SK-N-SH treated with all-trans-retinoic acid at 6 μM for 48 hours (cell line): ENCODE measurements around the gene DYRK1B.
"Not testable (repeated sequence)": the region's sequence is repeated elsewhere in the genome, so short reads cannot be mapped to it uniquely, and the experiment has no call there.

ENCODE experiments used
- ATAC-seq: fragments of 200-7000 bp; cut with Tn5 transposase; 3 replicates; pipeline ENCODE4 v1.9.1; 2020; ENCODE audit warnings: mild to moderate bottlenecking, moderate library complexity
- ARNTL ChIP-seq: fragments of 450-650 bp; formaldehyde crosslinking; IDR thresholded peaks from 2 replicates; pipeline ENCODE4 v1.5.0; 2020; ENCODE audit warnings: low read depth, mild to moderate bottlenecking, moderate library complexity, borderline replicate concordance
- BACH2 ChIP-seq: fragments of 250-450 bp; sonication (Bioruptor Pico); IDR thresholded peaks from 2 replicates; pipeline ENCODE4 v1.9.0; 2021; ENCODE audit warnings: mild to moderate bottlenecking, borderline replicate concordance
- CSDC2 ChIP-seq: fragments of 250-450 bp; sonication (Bioruptor Pico); IDR thresholded peaks from 2 replicates; pipeline ENCODE4 v1.5.0; 2020; ENCODE audit warnings: mild to moderate bottlenecking, moderate library complexity
- ESRRG ChIP-seq: fragments of 250-450 bp; sonication (Bioruptor Pico); IDR thresholded peaks from 2 replicates; pipeline ENCODE4 v1.6.1; 2021; ENCODE audit warnings: mild to moderate bottlenecking
- ISL1 ChIP-seq: fragments of 250-450 bp; sonication (Bioruptor Pico); IDR thresholded peaks from 2 replicates; pipeline ENCODE4 v2.1.2; 2022; ENCODE audit warnings: mild to moderate bottlenecking, moderate library complexity
- OSR1 ChIP-seq: fragments of 250-450 bp; sonication (Bioruptor Pico); IDR thresholded peaks from 2 replicates; pipeline ENCODE4 v1.8.0; 2022; ENCODE audit warnings: moderate library complexity, mild to moderate bottlenecking, inconsistent platforms
- PPARA ChIP-seq: fragments of 250-450 bp; sonication (Bioruptor Pico); IDR thresholded peaks from 2 replicates; pipeline ENCODE4 v1.5.0; 2020; ENCODE audit warnings: mild to moderate bottlenecking, borderline replicate concordance
- RARB ChIP-seq: fragments of 250-450 bp; sonication (Bioruptor Pico); IDR thresholded peaks from 2 replicates; pipeline ENCODE4 v1.8.0; 2021; ENCODE audit warnings: mild to moderate bottlenecking, moderate library complexity
- SNAI2 ChIP-seq: fragments of 250-450 bp; sonication (Bioruptor Pico); IDR thresholded peaks from 2 replicates; pipeline ENCODE4 v1.5.0; 2020; ENCODE audit warnings: mild to moderate bottlenecking, moderate library complexity
- TCF4 ChIP-seq: fragments of 250-450 bp; sonication (Bioruptor Pico); IDR thresholded peaks from 2 replicates; pipeline ENCODE4 v1.8.0; 2021; ENCODE audit warnings: mild to moderate bottlenecking, moderate library complexity, borderline replicate concordance
- ZC3H10 ChIP-seq: fragments of 250-450 bp; sonication (Bioruptor Pico); IDR thresholded peaks from 2 replicates; pipeline ENCODE4 v1.5.1; 2021; ENCODE audit warnings: mild to moderate bottlenecking, moderate library complexity
- ZFP3 ChIP-seq: fragments of 250-450 bp; sonication (Bioruptor Pico); IDR thresholded peaks from 2 replicates; pipeline ENCODE4 v1.5.0; 2020; ENCODE audit warnings: mild to moderate bottlenecking, moderate library complexity
- ZFP30 ChIP-seq: fragments of 450-650 bp; formaldehyde crosslinking; IDR thresholded peaks from 2 replicates; pipeline ENCODE4 v1.5.0; 2022; ENCODE audit warnings: mild to moderate bottlenecking, moderate library complexity
- ZNF565 ChIP-seq: fragments of 450-650 bp; formaldehyde crosslinking; conservative IDR thresholded peaks from 2 replicates; pipeline ENCODE4 v1.5.0; 2020; ENCODE audit warnings: low read depth, mild to moderate bottlenecking, moderate library complexity
- ZNF70 ChIP-seq: fragments of 450-650 bp; formaldehyde crosslinking; IDR thresholded peaks from 2 replicates; pipeline ENCODE4 v1.5.0; 2020; ENCODE audit warnings: mild to moderate bottlenecking, moderate library complexity
- ZNF8 ChIP-seq: fragments of 450-650 bp; formaldehyde crosslinking; IDR thresholded peaks from 2 replicates; pipeline ENCODE4 v1.5.0; 2020; ENCODE audit warnings: mild to moderate bottlenecking, moderate library complexity
- TF ChIP-seq, protein P1 (sequence below): fragments of 250-450 bp; sonication (Bioruptor Pico); IDR thresholded peaks from 2 replicates; pipeline ENCODE4 v1.5.1; 2021; ENCODE audit warnings: mild to moderate bottlenecking, moderate library complexity
- TF ChIP-seq, protein P2 (sequence below): fragments of 250-450 bp; sonication (Bioruptor Pico); IDR thresholded peaks from 2 replicates; pipeline ENCODE4 v1.8.0; 2021; ENCODE audit warnings: low read depth, mild to moderate bottlenecking, moderate library complexity, borderline replicate concordance
- TF ChIP-seq, protein P3 (sequence below): fragments of 250-450 bp; sonication (Bioruptor Pico); IDR thresholded peaks from 2 replicates; pipeline ENCODE4 v1.5.1; 2020; ENCODE audit warnings: low read depth, mild to moderate bottlenecking, moderate library complexity
- TF ChIP-seq, protein P4 (sequence below): fragments of 250-450 bp; sonication (Bioruptor Pico); IDR thresholded peaks from 2 replicates; pipeline ENCODE4 v1.5.0; 2020; ENCODE audit warnings: mild to moderate bottlenecking, moderate library complexity
- TF ChIP-seq, protein P5 (sequence below): fragments of 250-450 bp; sonication (Bioruptor Pico); IDR thresholded peaks from 2 replicates; pipeline ENCODE4 v1.8.0; 2020; ENCODE audit warnings: mild to moderate bottlenecking, moderate library complexity, borderline replicate concordance

Gene DYRK1B

DNA sequence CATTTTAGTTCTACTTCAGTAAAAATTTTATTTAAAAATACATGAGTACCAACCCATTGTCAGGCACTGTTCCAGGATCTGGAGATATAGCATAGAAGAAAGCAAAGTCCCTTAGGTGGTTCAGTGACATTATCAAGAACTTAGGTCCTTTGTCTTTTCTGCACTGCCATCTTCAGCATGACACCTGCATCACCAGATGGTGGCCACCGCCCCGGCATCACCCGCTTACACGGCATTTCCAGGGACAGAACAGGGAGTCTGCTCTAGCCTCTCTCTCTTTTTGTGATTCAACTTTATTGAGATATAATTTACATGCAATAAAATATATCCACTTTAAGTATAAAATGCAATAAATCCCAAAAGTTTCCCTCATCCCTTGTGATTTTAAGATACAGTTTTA lies 23.5 kb downstream of the DYRK1B start:
- TF ChIP-seq ZNF8 (CRISPR knock-in tag) (no peak), PPARA (CRISPR knock-in tag) (no peak), SNAI2 (CRISPR knock-in tag) (no peak), TCF4 (CRISPR knock-in tag) (no peak), BACH2 (CRISPR knock-in tag) (no peak), ESRRG (CRISPR knock-in tag) (no peak), ARNTL (no peak), ZFP30 (CRISPR knock-in tag) (no peak), ISL1 (CRISPR knock-in tag) (no peak), CSDC2 (CRISPR knock-in tag) (no peak), ZNF565 (CRISPR knock-in tag) (no peak), ZC3H10 (CRISPR knock-in tag) (no peak), RARB (CRISPR knock-in tag) (no peak), OSR1 (CRISPR knock-in tag) (no peak), ZNF70 (no peak)
- TF ChIP-seq, protein P1, sequence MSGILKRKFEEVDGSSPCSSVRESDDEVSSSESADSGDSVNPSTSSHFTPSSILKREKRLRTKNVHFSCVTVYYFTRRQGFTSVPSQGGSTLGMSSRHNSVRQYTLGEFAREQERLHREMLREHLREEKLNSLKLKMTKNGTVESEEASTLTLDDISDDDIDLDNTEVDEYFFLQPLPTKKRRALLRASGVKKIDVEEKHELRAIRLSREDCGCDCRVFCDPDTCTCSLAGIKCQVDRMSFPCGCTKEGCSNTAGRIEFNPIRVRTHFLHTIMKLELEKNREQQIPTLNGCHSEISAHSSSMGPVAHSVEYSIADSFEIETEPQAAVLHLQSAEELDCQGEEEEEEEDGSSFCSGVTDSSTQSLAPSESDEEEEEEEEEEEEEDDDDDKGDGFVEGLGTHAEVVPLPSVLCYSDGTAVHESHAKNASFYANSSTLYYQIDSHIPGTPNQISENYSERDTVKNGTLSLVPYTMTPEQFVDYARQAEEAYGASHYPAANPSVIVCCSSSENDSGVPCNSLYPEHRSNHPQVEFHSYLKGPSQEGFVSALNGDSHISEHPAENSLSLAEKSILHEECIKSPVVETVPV (CRISPR knock-in tag) = no peak
- TF ChIP-seq, protein P2, sequence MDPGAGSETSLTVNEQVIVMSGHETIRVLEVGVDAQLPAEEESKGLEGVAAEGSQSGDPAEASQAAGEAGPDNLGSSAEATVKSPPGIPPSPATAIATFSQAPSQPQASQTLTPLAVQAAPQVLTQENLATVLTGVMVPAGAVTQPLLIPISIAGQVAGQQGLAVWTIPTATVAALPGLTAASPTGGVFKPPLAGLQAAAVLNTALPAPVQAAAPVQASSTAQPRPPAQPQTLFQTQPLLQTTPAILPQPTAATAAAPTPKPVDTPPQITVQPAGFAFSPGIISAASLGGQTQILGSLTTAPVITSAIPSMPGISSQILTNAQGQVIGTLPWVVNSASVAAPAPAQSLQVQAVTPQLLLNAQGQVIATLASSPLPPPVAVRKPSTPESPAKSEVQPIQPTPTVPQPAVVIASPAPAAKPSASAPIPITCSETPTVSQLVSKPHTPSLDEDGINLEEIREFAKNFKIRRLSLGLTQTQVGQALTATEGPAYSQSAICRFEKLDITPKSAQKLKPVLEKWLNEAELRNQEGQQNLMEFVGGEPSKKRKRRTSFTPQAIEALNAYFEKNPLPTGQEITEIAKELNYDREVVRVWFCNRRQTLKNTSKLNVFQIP (CRISPR knock-in tag) = no peak
- TF ChIP-seq, protein P3, sequence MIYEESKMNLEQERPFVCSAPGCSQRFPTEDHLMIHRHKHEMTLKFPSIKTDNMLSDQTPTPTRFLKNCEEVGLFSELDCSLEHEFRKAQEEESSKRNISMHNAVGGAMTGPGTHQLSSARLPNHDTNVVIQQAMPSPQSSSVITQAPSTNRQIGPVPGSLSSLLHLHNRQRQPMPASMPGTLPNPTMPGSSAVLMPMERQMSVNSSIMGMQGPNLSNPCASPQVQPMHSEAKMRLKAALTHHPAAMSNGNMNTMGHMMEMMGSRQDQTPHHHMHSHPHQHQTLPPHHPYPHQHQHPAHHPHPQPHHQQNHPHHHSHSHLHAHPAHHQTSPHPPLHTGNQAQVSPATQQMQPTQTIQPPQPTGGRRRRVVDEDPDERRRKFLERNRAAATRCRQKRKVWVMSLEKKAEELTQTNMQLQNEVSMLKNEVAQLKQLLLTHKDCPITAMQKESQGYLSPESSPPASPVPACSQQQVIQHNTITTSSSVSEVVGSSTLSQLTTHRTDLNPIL (CRISPR knock-in tag) = no peak
- no peak for ATAC-seq

DNA sequence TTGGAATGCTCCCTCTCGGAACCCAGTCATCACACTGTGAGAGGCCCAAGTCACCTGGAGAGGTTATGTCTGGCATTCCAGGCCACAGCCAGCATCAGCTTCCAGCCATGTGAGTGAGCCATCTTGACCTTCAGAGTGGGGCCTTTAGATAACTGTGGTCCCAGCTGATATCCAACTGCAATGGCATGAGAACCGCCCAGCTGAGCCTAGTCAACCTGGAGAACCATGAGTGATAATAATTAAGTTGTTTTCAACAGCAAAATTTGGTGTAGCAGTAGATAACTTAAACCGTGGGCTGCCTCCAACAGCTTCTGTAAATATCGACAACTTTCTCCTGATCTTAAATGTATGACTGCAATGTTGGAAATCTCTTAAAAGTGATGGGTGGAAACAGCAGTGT lies 24.6 kb downstream of the DYRK1B start:
- no peak for ATAC-seq
- no peak for TF ChIP-seq TCF4 (CRISPR knock-in tag)
- TF ChIP-seq, protein P4, sequence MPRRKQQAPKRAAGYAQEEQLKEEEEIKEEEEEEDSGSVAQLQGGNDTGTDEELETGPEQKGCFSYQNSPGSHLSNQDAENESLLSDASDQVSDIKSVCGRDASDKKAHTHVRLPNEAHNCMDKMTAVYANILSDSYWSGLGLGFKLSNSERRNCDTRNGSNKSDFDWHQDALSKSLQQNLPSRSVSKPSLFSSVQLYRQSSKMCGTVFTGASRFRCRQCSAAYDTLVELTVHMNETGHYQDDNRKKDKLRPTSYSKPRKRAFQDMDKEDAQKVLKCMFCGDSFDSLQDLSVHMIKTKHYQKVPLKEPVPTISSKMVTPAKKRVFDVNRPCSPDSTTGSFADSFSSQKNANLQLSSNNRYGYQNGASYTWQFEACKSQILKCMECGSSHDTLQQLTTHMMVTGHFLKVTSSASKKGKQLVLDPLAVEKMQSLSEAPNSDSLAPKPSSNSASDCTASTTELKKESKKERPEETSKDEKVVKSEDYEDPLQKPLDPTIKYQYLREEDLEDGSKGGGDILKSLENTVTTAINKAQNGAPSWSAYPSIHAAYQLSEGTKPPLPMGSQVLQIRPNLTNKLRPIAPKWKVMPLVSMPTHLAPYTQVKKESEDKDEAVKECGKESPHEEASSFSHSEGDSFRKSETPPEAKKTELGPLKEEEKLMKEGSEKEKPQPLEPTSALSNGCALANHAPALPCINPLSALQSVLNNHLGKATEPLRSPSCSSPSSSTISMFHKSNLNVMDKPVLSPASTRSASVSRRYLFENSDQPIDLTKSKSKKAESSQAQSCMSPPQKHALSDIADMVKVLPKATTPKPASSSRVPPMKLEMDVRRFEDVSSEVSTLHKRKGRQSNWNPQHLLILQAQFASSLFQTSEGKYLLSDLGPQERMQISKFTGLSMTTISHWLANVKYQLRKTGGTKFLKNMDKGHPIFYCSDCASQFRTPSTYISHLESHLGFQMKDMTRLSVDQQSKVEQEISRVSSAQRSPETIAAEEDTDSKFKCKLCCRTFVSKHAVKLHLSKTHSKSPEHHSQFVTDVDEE (CRISPR knock-in tag) = no peak
- no peak for TF ChIP-seq ZC3H10 (CRISPR knock-in tag)
- no peak for TF ChIP-seq ISL1 (CRISPR knock-in tag)
- no peak for TF ChIP-seq BACH2 (CRISPR knock-in tag)
- TF ChIP-seq ZFP3 = no peak
- TF ChIP-seq ARNTL = no peak
- TF ChIP-seq, protein P1 (CRISPR knock-in tag) = no peak
- no peak for TF ChIP-seq OSR1 (CRISPR knock-in tag)
- no peak for TF ChIP-seq PPARA (CRISPR knock-in tag)
- no peak for TF ChIP-seq ESRRG (CRISPR knock-in tag)
- no peak for TF ChIP-seq ZNF70
- TF ChIP-seq ZNF565 (CRISPR knock-in tag) = no peak
- TF ChIP-seq, protein P2 (CRISPR knock-in tag) = no peak
- TF ChIP-seq, protein P5, sequence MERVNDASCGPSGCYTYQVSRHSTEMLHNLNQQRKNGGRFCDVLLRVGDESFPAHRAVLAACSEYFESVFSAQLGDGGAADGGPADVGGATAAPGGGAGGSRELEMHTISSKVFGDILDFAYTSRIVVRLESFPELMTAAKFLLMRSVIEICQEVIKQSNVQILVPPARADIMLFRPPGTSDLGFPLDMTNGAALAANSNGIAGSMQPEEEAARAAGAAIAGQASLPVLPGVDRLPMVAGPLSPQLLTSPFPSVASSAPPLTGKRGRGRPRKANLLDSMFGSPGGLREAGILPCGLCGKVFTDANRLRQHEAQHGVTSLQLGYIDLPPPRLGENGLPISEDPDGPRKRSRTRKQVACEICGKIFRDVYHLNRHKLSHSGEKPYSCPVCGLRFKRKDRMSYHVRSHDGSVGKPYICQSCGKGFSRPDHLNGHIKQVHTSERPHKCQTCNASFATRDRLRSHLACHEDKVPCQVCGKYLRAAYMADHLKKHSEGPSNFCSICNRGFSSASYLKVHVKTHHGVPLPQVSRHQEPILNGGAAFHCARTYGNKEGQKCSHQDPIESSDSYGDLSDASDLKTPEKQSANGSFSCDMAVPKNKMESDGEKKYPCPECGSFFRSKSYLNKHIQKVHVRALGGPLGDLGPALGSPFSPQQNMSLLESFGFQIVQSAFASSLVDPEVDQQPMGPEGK (CRISPR knock-in tag) = no peak
- TF ChIP-seq, protein P3 (CRISPR knock-in tag) = no peak
- no peak for TF ChIP-seq SNAI2 (CRISPR knock-in tag)
- TF ChIP-seq ZFP30 (CRISPR knock-in tag) = no peak
- TF ChIP-seq, all 23 proteins: peak for 0

DNA sequence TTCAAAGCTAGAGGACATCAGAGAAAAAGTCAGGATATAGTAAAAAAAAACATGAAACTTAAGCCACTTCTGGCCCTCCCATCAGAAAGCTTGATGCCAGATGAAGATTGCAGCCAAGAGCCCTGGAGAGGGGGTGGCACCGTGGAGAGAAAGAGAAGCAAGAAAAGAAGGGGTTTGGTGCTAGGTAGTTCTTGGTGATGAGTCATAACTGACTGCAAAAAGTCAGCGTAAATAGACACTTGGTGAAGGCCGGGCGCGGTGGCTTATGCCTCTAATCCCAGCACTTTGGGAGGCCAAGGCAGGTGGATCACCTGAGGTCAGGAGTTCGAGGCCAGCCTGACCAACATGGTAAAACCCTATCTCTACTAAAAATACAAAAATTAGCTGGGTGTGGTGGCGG lies 25.3 kb downstream of the DYRK1B start:
- not testable (repeated sequence) for ATAC-seq
